ENCODE data around the gene LPCAT2. TPM values are rescaled to one million over a fixed set of nuclear protein-coding genes. Genes with fewer than 3 reads are reported as not detected.

LPCAT2 gene
- total RNA-seq, 1 experiment from 2014 or later: 62.1 TPM

DNA sequence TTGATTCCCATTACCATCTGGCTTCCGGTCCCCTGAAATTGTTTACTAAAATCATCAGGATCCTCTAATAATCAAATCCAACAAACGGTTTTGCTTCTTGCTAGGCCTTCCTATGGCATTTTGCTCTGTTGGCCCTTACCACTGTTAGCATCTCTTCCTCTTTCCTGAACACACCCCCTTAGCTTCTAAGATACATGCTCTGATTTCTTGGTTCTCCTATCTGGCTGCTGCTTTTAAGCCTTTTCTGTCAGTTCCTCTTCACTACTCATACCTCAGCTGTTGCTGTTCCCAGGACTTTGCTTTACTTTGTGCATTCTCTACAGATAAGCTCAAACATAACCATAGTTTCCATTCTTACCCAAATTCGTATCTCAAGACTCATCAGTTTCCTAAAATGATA lies 69.0 kb downstream of the LPCAT2 start:
- H3K9me3 ChIP-seq (ENCODE audit: control insufficient read depth, insufficient read depth, low read depth, low read length): no peaks in the 10 kb centered on the region
- TF ChIP-seq, protein P1, sequence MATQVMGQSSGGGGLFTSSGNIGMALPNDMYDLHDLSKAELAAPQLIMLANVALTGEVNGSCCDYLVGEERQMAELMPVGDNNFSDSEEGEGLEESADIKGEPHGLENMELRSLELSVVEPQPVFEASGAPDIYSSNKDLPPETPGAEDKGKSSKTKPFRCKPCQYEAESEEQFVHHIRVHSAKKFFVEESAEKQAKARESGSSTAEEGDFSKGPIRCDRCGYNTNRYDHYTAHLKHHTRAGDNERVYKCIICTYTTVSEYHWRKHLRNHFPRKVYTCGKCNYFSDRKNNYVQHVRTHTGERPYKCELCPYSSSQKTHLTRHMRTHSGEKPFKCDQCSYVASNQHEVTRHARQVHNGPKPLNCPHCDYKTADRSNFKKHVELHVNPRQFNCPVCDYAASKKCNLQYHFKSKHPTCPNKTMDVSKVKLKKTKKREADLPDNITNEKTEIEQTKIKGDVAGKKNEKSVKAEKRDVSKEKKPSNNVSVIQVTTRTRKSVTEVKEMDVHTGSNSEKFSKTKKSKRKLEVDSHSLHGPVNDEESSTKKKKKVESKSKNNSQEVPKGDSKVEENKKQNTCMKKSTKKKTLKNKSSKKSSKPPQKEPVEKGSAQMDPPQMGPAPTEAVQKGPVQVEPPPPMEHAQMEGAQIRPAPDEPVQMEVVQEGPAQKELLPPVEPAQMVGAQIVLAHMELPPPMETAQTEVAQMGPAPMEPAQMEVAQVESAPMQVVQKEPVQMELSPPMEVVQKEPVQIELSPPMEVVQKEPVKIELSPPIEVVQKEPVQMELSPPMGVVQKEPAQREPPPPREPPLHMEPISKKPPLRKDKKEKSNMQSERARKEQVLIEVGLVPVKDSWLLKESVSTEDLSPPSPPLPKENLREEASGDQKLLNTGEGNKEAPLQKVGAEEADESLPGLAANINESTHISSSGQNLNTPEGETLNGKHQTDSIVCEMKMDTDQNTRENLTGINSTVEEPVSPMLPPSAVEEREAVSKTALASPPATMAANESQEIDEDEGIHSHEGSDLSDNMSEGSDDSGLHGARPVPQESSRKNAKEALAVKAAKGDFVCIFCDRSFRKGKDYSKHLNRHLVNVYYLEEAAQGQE (IDR thresholded peaks at IDR 0.05; ENCODE audit: insufficient read depth in 1 of 2, low read depth in 2 of 2, low read length in 1 of 2): no peak
- intact Hi-C loops (cut with micrococcal nuclease; ENCODE audit: unreplicated experiment) (no loop called here), in situ Hi-C loops (cut with HindIII; ENCODE audit: low pct_unique_long_range_greater_than_20kb, low sequenced_read_pairs) (no loop called here)
- BruUV-seq (replicated peaks): no TSS peak
- ChIA-PET POLR2A (no interaction called here), CTCF (no interaction called here)
- DNase-seq (ENCODE audit: low read depth, low spot score): no peak
- no peak overlapping the region for H3K27ac ChIP-seq (ENCODE audit: low read length)
- no peak for ATAC-seq
- peaks cover 20% of the 10 kb centered on the region for H3K36me3 ChIP-seq (ENCODE audit: control insufficient read depth, insufficient read depth, low read length)
- H3K4me3 ChIP-seq (ENCODE audit: low read depth in 2 of 2, low read length in 2 of 2): no peak overlapping the region
- H3K27me3 ChIP-seq (ENCODE audit: control insufficient read depth, insufficient read depth, low read length): no peaks in the 10 kb centered on the region
- H3K4me1 ChIP-seq (ENCODE audit: control insufficient read depth, insufficient read depth, low read length): no peaks in the 10 kb centered on the region

DNA sequence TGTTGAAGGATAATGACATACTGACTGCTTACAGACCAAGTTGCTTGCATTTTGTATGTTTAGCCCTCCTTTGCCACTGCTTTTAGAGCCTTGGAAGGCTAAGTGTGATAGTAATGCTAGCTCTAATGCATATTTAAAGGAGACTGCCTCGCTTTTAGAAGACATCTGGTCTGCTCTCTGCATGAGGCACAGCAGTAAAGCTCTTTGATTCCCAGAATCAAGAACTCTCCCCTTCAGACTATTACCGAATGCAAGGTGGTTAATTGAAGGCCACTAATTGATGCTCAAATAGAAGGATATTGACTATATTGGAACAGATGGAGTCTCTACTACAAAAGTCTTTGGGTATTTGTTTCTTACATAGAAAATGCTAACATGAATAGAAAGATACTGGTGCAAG lies 76.8 kb downstream of the LPCAT2 start:
- intact Hi-C loops (cut with micrococcal nuclease; ENCODE audit: unreplicated experiment) (no loop called here), in situ Hi-C loops (cut with HindIII; ENCODE audit: low pct_unique_long_range_greater_than_20kb, low sequenced_read_pairs) (no loop called here)
- no TSS peak for BruUV-seq (replicated peaks)
- Histone ChIP-seq H3K27me3 (ENCODE audit: control insufficient read depth, insufficient read depth, low read length) (no peaks in the 10 kb centered on the region), H3K4me1 (ENCODE audit: control insufficient read depth, insufficient read depth, low read length) (no peaks in the 10 kb centered on the region), H3K36me3 (ENCODE audit: control insufficient read depth, insufficient read depth, low read length) (peaks cover 11% of the 10 kb centered on the region; the same call in 1 of the 2 replicates), H3K9me3 (ENCODE audit: control insufficient read depth, insufficient read depth, low read depth, low read length) (no peaks in the 10 kb centered on the region), H3K4me3 (ENCODE audit: low read depth in 2 of 2, low read length in 2 of 2) (no peak overlapping the region), H3K27ac (ENCODE audit: low read length) (no peak overlapping the region)
- DNase-seq (ENCODE audit: low read depth, low spot score) (no peak), ATAC-seq (no peak)
- TF ChIP-seq, protein P1 (IDR thresholded peaks at IDR 0.05; ENCODE audit: insufficient read depth in 1 of 2, low read depth in 2 of 2, low read length in 1 of 2): no peak
- TF ChIP-seq TCF7L2 (IDR thresholded peaks at IDR 0.05; ENCODE audit: low read depth, low read length): no peak
- TF ChIP-seq, protein P2, sequence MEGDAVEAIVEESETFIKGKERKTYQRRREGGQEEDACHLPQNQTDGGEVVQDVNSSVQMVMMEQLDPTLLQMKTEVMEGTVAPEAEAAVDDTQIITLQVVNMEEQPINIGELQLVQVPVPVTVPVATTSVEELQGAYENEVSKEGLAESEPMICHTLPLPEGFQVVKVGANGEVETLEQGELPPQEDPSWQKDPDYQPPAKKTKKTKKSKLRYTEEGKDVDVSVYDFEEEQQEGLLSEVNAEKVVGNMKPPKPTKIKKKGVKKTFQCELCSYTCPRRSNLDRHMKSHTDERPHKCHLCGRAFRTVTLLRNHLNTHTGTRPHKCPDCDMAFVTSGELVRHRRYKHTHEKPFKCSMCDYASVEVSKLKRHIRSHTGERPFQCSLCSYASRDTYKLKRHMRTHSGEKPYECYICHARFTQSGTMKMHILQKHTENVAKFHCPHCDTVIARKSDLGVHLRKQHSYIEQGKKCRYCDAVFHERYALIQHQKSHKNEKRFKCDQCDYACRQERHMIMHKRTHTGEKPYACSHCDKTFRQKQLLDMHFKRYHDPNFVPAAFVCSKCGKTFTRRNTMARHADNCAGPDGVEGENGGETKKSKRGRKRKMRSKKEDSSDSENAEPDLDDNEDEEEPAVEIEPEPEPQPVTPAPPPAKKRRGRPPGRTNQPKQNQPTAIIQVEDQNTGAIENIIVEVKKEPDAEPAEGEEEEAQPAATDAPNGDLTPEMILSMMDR (IDR thresholded peaks at IDR 0.05): no peak
- no peak for TF ChIP-seq SIN3A (IDR thresholded peaks at IDR 0.05; ENCODE audit: borderline replicate concordance, insufficient read depth, low read depth, low read length)
- no peak for TF ChIP-seq POLR2AphosphoS5 (IDR thresholded peaks at IDR 0.05; ENCODE audit: low read depth, low read length)
- POLR2A ChIA-PET: no interaction called here
- CTCF ChIA-PET: no interaction called here

All from Panc1 (cell line).